ENCODE measurements around the gene CCDC150.

- TF ChIP-seq, protein P1, sequence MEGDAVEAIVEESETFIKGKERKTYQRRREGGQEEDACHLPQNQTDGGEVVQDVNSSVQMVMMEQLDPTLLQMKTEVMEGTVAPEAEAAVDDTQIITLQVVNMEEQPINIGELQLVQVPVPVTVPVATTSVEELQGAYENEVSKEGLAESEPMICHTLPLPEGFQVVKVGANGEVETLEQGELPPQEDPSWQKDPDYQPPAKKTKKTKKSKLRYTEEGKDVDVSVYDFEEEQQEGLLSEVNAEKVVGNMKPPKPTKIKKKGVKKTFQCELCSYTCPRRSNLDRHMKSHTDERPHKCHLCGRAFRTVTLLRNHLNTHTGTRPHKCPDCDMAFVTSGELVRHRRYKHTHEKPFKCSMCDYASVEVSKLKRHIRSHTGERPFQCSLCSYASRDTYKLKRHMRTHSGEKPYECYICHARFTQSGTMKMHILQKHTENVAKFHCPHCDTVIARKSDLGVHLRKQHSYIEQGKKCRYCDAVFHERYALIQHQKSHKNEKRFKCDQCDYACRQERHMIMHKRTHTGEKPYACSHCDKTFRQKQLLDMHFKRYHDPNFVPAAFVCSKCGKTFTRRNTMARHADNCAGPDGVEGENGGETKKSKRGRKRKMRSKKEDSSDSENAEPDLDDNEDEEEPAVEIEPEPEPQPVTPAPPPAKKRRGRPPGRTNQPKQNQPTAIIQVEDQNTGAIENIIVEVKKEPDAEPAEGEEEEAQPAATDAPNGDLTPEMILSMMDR (IDR thresholded peaks at IDR 0.05), result no peak
- no peak for TF ChIP-seq POLR2AphosphoS5 (IDR thresholded peaks at IDR 0.05)
- no peak for TF ChIP-seq POLR2A (IDR thresholded peaks at IDR 0.05)
Measured at GRCh38 chr2:196594158-196594557, 45.4 kb upstream of the CCDC150 start.

Measured in prostate gland (tissue), 2 donors.